Right atrium auricular region (tissue), 2 donors: ENCODE results near the gene EVI5L. TPM values are rescaled to one million over a fixed set of nuclear protein-coding genes. Genes with fewer than 3 reads are reported as not detected.

ENCODE experiments used
- DNase-seq: peaks from one replicate; pipeline ENCODE4 v3.0.0-alpha.2; 2019; ENCODE audit warnings: low spot score
- H3K27ac ChIP-seq, 2 donors: fragments of 200-600 bp; sonication (generic); 1 replicate in 1 of 2; 2 replicates in 1 of 2; pipeline ENCODE4 v1.5.1; 2016 to 2019
- H3K27me3 ChIP-seq, 2 donors: fragments of 200-600 bp; sonication (generic); one replicate each; pipeline versions ENCODE4 v1.5.1 to v1.6.0; 2017 to 2019
- H3K36me3 ChIP-seq: fragments of 200-600 bp; sonication (generic); one replicate; pipeline ENCODE4 v1.5.1; 2016
- H3K4me1 ChIP-seq, 2 donors: fragments of 200-600 bp; sonication (generic); one replicate each; pipeline versions ENCODE4 v1.5.1 to v1.6.0; 2017 to 2019
- H3K4me3 ChIP-seq, 2 donors: fragments of 200-600 bp; sonication (generic); 1 replicate in 1 of 2; 2 replicates in 1 of 2; pipeline ENCODE4 v1.5.1; 2017 to 2019; ENCODE audit warnings: mild to moderate bottlenecking in 1 of 2, moderate library complexity in 1 of 2
- H3K9me3 ChIP-seq, 2 donors: fragments of 200-600 bp; sonication (generic); one replicate each; pipeline ENCODE4 v1.5.1; 2019
- CTCF ChIP-seq, 2 donors: fragments of 200-600 bp; sonication (generic); IDR thresholded peaks; one replicate each; pipeline ENCODE4 v1.5.1; 2019; ENCODE audit warnings: antibody characterized with exemption in 2 of 2
- total RNA-seq, 2 donors: library from RNA; depleted of rRNA; stranded (reverse); fragments of >200 nt; gene quantifications; one replicate each; pipeline ENCODE4 v1.1.0, GENCODE V29; 2016

EVI5L gene
- total RNA-seq, 2 donors from 2014 or later = 14.2 to 17.4 TPM

- no peaks in the 10 kb centered on the region for H3K4me1 ChIP-seq
- no peak overlapping the region for H3K4me3 ChIP-seq
- TF ChIP-seq CTCF (IDR thresholded peaks at IDR 0.05) = no peak
- no peaks in the 10 kb centered on the region for H3K9me3 ChIP-seq
- DNase-seq = no peak
- H3K27ac ChIP-seq = no peak overlapping the region
- H3K27me3 ChIP-seq = no peaks in the 10 kb centered on the region
- no peaks in the 10 kb centered on the region for H3K36me3 ChIP-seq
These were observed 51.9 kb downstream of the EVI5L start for GRCh38 chr19:7881910-7882309.

GRCh38 chr19:7883105-7883504 is 53.1 kb downstream of the EVI5L start:
- TF ChIP-seq CTCF (IDR thresholded peaks at IDR 0.05) = no peak
- DNase-seq = no peak
- H3K27me3 ChIP-seq = peaks cover 0 to 2% of the 10 kb centered on the region in 2 donors

GRCh38 chr19:7883796-7884570 is 54.0 kb downstream of the EVI5L start:
- Histone ChIP-seq H3K4me3 (no peak overlapping the region), H3K27me3 (peaks cover 0 to 6% of the 10 kb centered on the region in 2 donors), H3K27ac (no peak overlapping the region), H3K36me3 (no peaks in the 10 kb centered on the region), H3K4me1 (peaks cover 0 to 9% of the 10 kb centered on the region in 2 donors), H3K9me3 (no peaks in the 10 kb centered on the region)
- TF ChIP-seq CTCF (IDR thresholded peaks at IDR 0.05) = no peak
- no peak for DNase-seq

More at GRCh38 chr19:7883105-7883504, 53.1 kb downstream of the EVI5L start:
- Histone ChIP-seq H3K4me3 (no peak overlapping the region), H3K9me3 (no peaks in the 10 kb centered on the region), H3K4me1 (peaks cover 0 to 2% of the 10 kb centered on the region in 2 donors), H3K27ac (no peak overlapping the region), H3K36me3 (no peaks in the 10 kb centered on the region)

- no peak for TF ChIP-seq CTCF (IDR thresholded peaks at IDR 0.05)
- no peaks in the 10 kb centered on the region for H3K9me3 ChIP-seq
- no peak for DNase-seq
- peaks cover 0 to 6% of the 10 kb centered on the region in 2 donors for H3K27me3 ChIP-seq
- peaks cover 0 to 9% of the 10 kb centered on the region in 2 donors for H3K4me1 ChIP-seq
- H3K27ac ChIP-seq = no peak overlapping the region
- no peak overlapping the region for H3K4me3 ChIP-seq
- H3K36me3 ChIP-seq = no peaks in the 10 kb centered on the region
These were observed 55.8 kb downstream of the EVI5L start for GRCh38 chr19:7885818-7886217.

GRCh38 chr19:7887408-7888144 is 57.6 kb downstream of the EVI5L start:
- Histone ChIP-seq H3K27ac (no peak overlapping the region), H3K27me3 (peaks cover 0 to 6% of the 10 kb centered on the region in 2 donors), H3K4me3 (no peak overlapping the region), H3K36me3 (no peaks in the 10 kb centered on the region), H3K4me1 (peaks cover 0 to 9% of the 10 kb centered on the region in 2 donors), H3K9me3 (no peaks in the 10 kb centered on the region)
- no peak for DNase-seq
- TF ChIP-seq CTCF (IDR thresholded peaks at IDR 0.05) = no peak
